ENCODE results near the gene WDR86.

DNA sequence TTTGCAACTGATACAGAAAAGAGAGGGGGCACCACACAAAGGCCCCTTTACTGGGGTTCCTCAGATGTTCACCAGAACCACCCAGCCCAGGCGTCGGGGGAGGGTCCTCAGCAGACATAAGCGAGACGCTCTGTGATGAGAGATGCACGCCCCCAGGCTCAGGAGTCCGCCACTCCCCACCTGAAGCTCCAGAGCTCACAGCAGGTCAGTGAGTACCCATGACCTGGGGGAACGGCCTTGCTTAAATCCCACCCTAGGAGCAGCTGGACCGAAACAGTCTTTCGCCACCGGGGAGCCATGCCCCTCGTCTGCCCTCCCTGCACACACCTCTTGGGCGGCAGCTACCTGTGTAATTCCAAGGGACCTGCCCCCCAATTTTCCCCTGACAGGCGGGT, 27.3 kb upstream of the WDR86 start:
- TF ChIP-seq, protein P1, sequence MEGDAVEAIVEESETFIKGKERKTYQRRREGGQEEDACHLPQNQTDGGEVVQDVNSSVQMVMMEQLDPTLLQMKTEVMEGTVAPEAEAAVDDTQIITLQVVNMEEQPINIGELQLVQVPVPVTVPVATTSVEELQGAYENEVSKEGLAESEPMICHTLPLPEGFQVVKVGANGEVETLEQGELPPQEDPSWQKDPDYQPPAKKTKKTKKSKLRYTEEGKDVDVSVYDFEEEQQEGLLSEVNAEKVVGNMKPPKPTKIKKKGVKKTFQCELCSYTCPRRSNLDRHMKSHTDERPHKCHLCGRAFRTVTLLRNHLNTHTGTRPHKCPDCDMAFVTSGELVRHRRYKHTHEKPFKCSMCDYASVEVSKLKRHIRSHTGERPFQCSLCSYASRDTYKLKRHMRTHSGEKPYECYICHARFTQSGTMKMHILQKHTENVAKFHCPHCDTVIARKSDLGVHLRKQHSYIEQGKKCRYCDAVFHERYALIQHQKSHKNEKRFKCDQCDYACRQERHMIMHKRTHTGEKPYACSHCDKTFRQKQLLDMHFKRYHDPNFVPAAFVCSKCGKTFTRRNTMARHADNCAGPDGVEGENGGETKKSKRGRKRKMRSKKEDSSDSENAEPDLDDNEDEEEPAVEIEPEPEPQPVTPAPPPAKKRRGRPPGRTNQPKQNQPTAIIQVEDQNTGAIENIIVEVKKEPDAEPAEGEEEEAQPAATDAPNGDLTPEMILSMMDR (IDR thresholded peaks at IDR 0.05; ENCODE audit: insufficient read depth, low read length): no peak
- TF ChIP-seq POLR2AphosphoS5 (IDR thresholded peaks at IDR 0.05; ENCODE audit: low read depth): no peak

Measured in HL-60 (cell line).